GM23248 (cell line): ENCODE measurements around the gene PRKAG1.

Source experiments
- EZH2 ChIP-seq: fragments of 200-600 bp; sonication (generic); IDR thresholded peaks from 2 replicates; pipeline ENCODE4 v1.6.1; 2018; ENCODE audit warnings: antibody characterized with exemption, mild to moderate bottlenecking; ENCODE audit not compliant: insufficient read depth, poor library complexity, severe bottlenecking
- EZH2phosphoT487 ChIP-seq: fragments of 200-600 bp; sonication (generic); IDR thresholded peaks from 2 replicates; pipeline ENCODE4 v1.6.1; 2018; ENCODE audit warnings: antibody characterized with exemption, moderate library complexity, mild to moderate bottlenecking, low read depth; ENCODE audit not compliant: insufficient read depth

GRCh38 chr12:49012739-49013138 lies 5.8 kb downstream of the PRKAG1 start:
- TF ChIP-seq EZH2 (no peak), EZH2phosphoT487 (no peak)
